Subcutaneous adipose tissue (tissue), 4 donors: ENCODE data around the gene SAMD9L. TPM values are rescaled to one million over a fixed set of nuclear protein-coding genes. Genes with fewer than 3 reads are reported as not detected.

ENCODE experiments used
- total RNA-seq, 4 donors: library from RNA; depleted of rRNA; stranded (reverse); fragments of >200 nt; gene quantifications; one replicate each; pipeline ENCODE4 v1.1.0, GENCODE V29; 2016
- TF ChIP-seq, protein P1 (sequence below): fragments of 450-650 bp; IDR thresholded peaks from one replicate; pipeline ENCODE4 v1.5.1; 2016; ENCODE audit warnings: low read depth, mild to moderate bottlenecking, control low read depth, antibody characterized with exemption, moderate library complexity

Gene SAMD9L
- total RNA-seq, 4 donors from 2014 or later = 6.7 to 23.5 (median 16.8) TPM

DNA sequence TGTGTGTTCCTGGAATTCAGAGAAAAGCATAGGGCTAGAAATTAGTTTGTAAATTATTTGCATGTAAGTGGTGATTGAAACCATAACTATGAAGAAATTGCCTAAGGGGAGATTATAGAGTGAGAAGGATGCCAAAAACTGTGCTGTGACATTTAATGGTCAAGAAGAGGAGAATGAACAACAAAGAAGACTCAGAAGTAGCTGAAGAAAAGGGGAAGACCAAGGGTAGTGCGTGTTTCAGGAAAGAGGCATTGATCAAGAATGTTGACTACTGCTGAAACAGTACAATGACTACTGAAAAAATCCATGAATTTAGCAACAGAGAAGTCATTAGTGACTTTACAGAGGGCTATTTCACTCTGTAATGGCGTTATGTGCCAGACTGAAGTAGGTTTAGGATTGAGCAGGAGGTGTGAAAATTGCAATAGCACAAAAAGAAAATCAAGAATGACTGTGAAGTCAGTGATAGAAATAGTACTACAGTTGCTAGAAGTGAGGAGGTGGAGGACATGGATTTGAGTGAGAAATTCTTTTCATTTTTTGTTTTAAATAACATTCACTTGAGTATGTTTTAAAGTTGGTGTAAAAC lies 28.9 kb upstream of the SAMD9L start:
- TF ChIP-seq, protein P1, sequence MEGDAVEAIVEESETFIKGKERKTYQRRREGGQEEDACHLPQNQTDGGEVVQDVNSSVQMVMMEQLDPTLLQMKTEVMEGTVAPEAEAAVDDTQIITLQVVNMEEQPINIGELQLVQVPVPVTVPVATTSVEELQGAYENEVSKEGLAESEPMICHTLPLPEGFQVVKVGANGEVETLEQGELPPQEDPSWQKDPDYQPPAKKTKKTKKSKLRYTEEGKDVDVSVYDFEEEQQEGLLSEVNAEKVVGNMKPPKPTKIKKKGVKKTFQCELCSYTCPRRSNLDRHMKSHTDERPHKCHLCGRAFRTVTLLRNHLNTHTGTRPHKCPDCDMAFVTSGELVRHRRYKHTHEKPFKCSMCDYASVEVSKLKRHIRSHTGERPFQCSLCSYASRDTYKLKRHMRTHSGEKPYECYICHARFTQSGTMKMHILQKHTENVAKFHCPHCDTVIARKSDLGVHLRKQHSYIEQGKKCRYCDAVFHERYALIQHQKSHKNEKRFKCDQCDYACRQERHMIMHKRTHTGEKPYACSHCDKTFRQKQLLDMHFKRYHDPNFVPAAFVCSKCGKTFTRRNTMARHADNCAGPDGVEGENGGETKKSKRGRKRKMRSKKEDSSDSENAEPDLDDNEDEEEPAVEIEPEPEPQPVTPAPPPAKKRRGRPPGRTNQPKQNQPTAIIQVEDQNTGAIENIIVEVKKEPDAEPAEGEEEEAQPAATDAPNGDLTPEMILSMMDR = no peak

DNA sequence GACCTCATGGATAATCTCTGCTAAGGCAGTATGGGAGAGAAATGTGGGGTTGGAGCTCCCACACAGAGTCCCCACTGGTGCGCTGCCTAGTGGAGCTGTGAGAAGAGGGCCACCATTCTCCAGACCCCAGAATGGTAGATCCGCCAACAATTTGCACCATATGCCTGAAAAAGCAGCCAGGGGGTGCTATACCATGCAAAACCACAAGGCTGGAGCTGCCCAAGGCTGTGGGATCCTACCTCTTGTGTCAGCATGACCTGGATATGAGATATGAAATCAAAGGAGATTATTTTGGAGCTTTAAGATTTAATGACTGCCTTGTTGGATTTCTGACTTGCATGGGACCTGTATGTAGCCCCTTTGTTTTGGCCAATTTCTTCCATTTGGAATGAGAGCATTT lies 27.0 kb upstream of the SAMD9L start:
- TF ChIP-seq, protein P1 = no peak

DNA sequence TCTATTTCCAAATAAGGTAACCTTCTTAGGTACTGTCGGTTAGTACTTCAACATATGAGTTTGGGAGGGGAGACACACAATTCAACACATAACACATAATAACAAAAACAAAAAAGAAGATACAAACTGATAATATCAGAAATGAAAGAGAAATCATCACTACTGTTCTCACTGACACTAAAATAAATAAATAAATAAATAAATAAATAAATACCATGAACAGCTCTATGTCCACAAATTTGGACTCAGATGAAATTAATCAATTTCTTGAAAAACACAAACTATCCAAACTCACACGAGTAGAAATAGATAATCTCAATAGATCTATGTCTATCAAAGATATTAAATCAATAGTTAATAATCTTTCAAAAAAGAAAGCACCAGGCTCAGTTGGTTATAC lies 24.5 kb upstream of the SAMD9L start:
- TF ChIP-seq, protein P1 = no peak

DNA sequence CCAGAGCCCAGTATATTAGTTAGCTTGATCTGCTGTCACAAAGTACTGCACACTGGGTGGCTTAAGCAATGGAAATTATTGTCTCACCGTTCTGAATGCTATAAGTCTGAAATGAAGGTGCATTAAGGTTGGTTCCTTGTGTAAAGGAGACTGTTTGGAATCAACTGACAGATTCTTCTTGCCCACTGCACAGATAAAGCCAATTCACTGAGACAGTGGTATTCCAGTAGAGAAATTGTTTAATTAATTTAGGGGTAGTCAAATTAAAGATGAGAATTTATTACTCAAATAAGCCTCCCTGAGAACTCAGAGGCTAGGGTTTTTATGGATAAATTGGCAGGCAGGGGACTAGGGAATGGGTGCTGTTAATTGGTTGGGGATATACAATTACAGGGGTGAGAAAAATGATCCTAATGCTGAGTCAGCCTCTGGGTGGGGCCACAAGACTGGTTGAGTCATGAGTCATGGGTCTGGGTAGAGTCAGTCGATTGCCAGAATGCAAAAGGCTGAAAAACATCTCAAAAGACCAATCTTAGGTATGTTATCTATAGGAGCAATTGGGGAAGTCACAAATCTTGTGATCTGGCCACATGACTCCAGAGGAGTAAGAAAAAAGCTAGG lies 23.5 kb upstream of the SAMD9L start:
- TF ChIP-seq, protein P1 = no peak

DNA sequence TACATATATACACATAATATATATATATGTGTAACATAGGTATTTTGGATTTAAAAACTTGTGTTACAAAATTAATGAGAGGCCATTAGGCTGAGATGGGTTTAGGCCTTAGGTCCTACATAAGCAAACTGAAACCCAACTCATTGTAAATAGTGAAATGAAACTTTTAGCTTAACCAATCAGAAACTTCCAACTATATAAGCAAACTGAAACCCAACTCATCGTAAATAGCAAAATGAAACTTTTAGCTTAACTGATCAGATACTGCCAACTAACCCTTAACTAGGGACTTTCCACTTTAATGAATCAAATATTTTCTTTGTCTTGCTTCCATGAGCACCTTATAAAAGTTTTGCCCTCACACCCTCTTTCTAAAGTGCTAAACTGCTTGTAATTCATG lies 17.3 kb upstream of the SAMD9L start:
- TF ChIP-seq, protein P1 = no peak

DNA sequence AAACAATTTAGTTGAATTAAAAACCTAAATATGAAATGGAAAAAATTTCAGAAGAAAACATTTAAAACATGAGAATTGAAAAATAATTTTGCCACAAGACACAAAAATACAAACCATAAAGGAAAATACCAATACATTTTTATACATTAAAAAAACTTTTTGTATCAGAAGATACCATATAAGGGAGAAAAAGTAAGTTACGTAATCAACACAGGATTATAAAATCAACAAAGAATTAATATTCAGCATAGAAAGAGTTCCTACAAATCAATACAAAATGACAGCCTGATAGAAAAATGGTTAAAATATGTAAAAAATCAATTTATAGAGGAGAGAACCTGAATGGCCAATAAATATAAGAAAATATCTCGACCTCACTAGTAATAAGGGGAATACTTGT lies 16.6 kb upstream of the SAMD9L start:
- TF ChIP-seq, protein P1 = no peak

DNA sequence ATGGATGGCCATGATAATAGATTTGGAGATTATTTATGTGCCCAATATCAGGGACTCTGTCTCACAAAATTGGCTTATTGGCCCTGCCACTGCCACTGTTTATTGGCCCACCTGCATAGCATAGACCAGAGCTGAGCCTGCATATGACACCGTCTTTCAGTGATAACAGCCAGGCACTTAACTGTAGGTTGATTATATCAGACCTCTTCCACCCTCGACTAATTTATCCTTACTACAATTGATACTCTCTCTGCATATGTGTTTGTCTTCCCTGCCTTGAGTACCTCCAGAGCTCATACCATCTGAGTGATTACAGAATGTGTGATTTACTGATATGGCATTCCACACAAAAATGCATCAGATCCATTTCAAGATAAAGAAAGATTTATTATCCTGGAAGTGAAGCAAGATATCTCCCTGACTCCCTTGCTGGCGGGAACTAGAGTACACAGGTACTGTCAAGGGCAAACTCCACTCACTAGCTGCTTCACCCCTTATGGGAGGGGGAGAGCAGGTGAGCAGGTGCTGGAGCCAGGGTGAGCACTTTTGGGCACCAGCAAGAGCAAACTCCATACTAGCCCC lies 13.1 kb upstream of the SAMD9L start:
- TF ChIP-seq, protein P1 = no peak
